Measurements from ENCODE around the gene TDP1. TPM values are rescaled to one million over a fixed set of nuclear protein-coding genes. Genes with fewer than 3 reads are reported as not detected.

TDP1 gene
- total and polyA plus RNA-seq, 9 of the 15 experiments (the other 6 are each of a cell fraction or from before 2014, with no cell fraction given): 21.4 to 41.6 (median 32.3) TPM

GRCh38 chr14:90087433-90087832, 131.7 kb downstream of the TDP1 start:
- Histone ChIP-seq H3K9ac (ENCODE audit: insufficient read depth in 1 of 2, low read depth in 2 of 2, low read length in 2 of 2) (no peak overlapping the region), H4K20me1 (replicated peaks; ENCODE audit: control insufficient read depth, insufficient read depth, low read length) (no peaks in the 10 kb centered on the region), H3K4me1 (replicated peaks in 1 of 2; ENCODE audit: control insufficient read depth in 2 of 2, insufficient read depth in 2 of 2, low read length in 2 of 2) (no peaks in the 10 kb centered on the region), H3K27me3 (ENCODE audit: control insufficient read depth in 2 of 2, insufficient read depth in 2 of 2, low read length in 2 of 2) (no peaks in the 10 kb centered on the region), H3K9me1 (ENCODE audit: control insufficient read depth, insufficient read depth, low read length) (no peaks in the 10 kb centered on the region), H3K4me2 (ENCODE audit: insufficient read depth, low read length) (no peak overlapping the region), H3K9me3 (replicated peaks; ENCODE audit: control insufficient read depth, insufficient read depth, low read depth, low read length) (no peaks in the 10 kb centered on the region), H2AFZ (ENCODE audit: low read depth, low read length) (no peak overlapping the region), H3K79me2 (ENCODE audit: control insufficient read depth, insufficient read depth, low read length) (no peaks in the 10 kb centered on the region), H3K4me3 (no peak overlapping the region), H3K36me3 (ENCODE audit: control insufficient read depth, insufficient read depth, low read length) (no peaks in the 10 kb centered on the region), H3K27ac (ENCODE audit: extremely low read depth, low read depth, low read length) (no peak overlapping the region)
- CTCF ChIA-PET (ENCODE audit: low intra/inter-chr PET ratio): no interaction called here
- in situ Hi-C loops (cut with MboI): no loop called here
- intact Hi-C loops (cut with micrococcal nuclease): no loop called here
- no TSS peak for BruUV-seq (replicated peaks)
- 0% methylated on average over 6 of the region's 6 CpGs for WGBS (ENCODE audit: insufficient coverage, low coverage, missing lambda C conversion rate)
- no peak for ATAC-seq
- TF ChIP-seq ELF4 (CRISPR knock-in tag; IDR thresholded peaks at IDR 0.05) (no peak), STAT5A (IDR thresholded peaks at IDR 0.05; ENCODE audit: borderline replicate concordance, low read length) (no peak), ZNF165 (CRISPR knock-in tag; IDR thresholded peaks at IDR 0.05; ENCODE audit: borderline replicate concordance) (no peak), RFX7 (CRISPR knock-in tag; IDR thresholded peaks at IDR 0.05) (no peak), CTBP1 (IDR thresholded peaks at IDR 0.05; ENCODE audit: borderline replicate concordance) (no peak), ZBTB17 (CRISPR knock-in tag; IDR thresholded peaks at IDR 0.05) (no peak), MAFF (IDR thresholded peaks at IDR 0.05; ENCODE audit: low read length) (no peak), CHCHD3 (CRISPR knock-in tag; IDR thresholded peaks at IDR 0.05) (no peak), ZBTB1 (CRISPR knock-in tag; IDR thresholded peaks at IDR 0.05; ENCODE audit: borderline replicate concordance, low read depth) (no peak), ZNF785 (CRISPR knock-in tag; IDR thresholded peaks at IDR 0.05) (no peak), THRB (CRISPR knock-in tag; conservative IDR thresholded peaks at IDR 0.05) (no peak), RBM39 (optimal IDR thresholded peaks at IDR 0.05; ENCODE audit: low read depth, low read length) (no peak), KAT7 (CRISPR knock-in tag; IDR thresholded peaks at IDR 0.05; ENCODE audit: borderline replicate concordance) (no peak), USF2 (CRISPR knock-in tag; IDR thresholded peaks at IDR 0.05) (no peak), STAT5B (CRISPR knock-in tag; IDR thresholded peaks at IDR 0.05) (no peak), ZNF518B (CRISPR knock-in tag; IDR thresholded peaks at IDR 0.05) (no peak)
- DNase-seq (ENCODE audit: extremely low read depth in 1 of 4, low spot score in 3 of 4): no peak
- POLR2A ChIA-PET: no interaction called here
- FAIRE-seq: no peak
